GM10847 (cell line): Measurements from ENCODE around the gene RNASE12.

Experiments
- POLR2A ChIP-seq: IDR thresholded peaks from 2 replicates; pipeline ENCODE4 v1.6.1; 2011; ENCODE audit not compliant: insufficient read length; ENCODE audit errors: extremely low read depth

The RNASE12 gene

DNA sequence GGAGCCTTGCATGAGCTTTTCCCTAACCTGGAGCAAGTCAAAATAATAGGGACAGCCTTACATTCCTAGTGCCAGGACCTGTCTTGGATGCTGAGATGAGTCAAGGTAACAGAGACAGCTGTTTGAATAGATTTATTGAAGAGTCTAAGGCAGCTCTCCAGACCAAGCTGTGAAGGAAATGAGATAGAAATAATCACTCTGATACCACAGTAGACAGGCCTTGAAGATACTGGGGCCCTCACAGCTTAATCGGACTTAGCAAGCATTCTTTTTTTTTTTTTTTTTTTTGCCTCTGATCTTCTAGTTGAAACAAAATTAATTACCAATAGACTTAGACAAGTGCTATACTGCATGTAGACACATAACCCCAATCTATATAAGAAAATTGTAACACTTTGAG, 27.2 kb downstream of the RNASE12 start:
- no peak for TF ChIP-seq POLR2A

GRCh38 chr14:20560961-20561360, 30.2 kb downstream of the RNASE12 start, which contains the start of gene RNASE9:
Gene RNASE9, minus strand, starts transcription at chr14:20561047.
- no peak for TF ChIP-seq POLR2A

GRCh38 chr14:20559461-20559904, 31.7 kb downstream of the RNASE12 start:
- no peak for TF ChIP-seq POLR2A

DNA sequence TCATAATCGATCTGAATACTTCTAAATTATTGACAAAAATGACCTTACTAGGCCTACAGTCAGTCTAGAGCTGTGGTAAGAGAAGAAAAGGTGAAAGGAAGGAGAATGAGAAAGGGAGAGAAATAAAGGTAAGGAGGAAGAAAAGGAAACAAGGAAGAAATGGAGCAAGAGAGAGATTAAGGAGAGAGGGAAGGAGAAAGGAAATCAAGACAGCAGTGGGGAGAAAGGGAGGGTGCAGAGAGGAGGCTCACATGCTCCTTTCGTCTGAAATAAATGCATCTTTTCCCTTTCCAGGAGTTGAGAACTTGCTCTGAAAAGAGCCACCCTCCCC, 34.0 kb downstream of the RNASE12 start:
- TF ChIP-seq POLR2A, result no peak

GRCh38 chr14:20556500-20557211, 34.5 kb downstream of the RNASE12 start:
- TF ChIP-seq POLR2A, result no peak

DNA sequence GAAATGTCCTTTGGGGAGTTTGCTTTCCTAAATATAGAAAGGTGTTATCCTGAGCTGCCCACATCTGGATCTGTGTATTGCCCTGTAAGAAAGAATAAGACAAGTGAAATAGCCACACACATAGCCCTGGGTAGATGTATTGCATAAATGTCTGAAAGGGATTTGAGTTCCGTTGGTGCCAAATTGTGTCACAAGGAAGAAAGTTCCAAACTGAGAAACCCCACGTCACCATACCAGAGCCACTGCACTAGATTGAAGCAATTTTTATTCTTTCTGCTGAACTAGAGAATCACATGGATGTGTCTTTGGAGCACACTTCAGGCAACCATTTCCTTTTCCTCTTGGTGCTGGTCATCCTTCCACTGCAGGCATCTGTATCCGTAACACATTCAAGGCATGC, 35.3 kb downstream of the RNASE12 start:
- no peak for TF ChIP-seq POLR2A

DNA sequence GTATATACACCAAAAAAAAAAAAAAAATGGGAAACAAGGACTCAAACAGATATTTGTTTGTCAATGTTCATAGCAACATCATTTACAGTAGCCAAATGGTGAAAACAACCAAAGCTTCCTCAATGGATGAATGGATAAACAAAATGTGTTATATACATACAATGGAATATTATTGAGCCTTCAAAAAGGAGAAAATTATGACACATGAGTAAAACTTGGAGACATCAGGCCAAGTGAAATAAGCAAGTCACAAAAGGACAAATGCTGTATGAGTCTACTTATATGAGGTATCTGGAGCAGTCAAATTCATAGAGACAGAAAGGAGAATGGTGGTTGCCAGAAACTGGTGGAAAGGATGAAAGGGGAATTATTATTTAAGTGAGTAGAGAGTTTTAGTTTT, 38.2 kb downstream of the RNASE12 start:
- no peak for TF ChIP-seq POLR2A

DNA sequence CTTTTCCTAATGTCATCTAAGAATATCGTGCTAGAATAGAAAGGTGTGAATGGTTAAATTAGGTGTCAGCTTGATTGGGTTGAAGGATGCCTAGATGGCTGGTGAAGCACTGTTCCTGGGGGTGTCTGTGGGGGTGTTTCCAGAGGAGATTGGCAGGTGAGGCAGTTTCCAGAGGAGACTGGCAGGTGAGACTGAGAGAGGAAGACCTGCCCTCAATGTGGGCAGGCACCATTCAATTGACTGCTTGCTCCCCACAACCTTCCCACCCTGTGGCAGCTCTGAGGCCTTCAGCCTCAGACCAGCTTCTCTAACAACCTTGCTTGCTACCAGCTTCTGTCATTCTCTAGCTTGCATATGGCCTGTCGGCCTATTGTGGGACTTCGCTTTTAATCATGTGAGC, 39.6 kb downstream of the RNASE12 start:
- no peak for TF ChIP-seq POLR2A

DNA sequence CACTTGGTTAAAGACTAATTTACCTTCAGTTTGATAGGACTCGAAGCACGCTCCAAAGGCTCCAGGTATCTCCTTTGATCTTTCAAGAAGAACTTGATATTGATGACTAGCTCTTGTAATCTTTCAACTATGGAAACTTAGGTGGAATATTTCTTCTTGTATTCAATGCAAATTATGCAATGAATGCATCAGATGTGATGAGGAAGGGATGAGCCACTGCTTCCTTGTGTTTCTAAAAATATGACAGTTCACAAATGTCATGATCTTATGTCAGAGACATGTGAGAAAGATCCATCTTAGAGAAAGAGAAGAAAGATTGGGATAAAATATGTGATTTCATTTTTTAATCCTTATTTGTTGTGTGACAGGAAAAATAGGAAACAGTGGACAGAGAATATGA, 40.2 kb downstream of the RNASE12 start:
- TF ChIP-seq POLR2A, result no peak

- TF ChIP-seq POLR2A, result no peak
Measured at GRCh38 chr14:20548414-20549158, 42.6 kb downstream of the RNASE12 start.

- TF ChIP-seq POLR2A, result no peak
Measured at GRCh38 chr14:20546877-20547276, 44.3 kb downstream of the RNASE12 start.
